ENCODE results near the gene BRD1.

BRD1 gene

DNA sequence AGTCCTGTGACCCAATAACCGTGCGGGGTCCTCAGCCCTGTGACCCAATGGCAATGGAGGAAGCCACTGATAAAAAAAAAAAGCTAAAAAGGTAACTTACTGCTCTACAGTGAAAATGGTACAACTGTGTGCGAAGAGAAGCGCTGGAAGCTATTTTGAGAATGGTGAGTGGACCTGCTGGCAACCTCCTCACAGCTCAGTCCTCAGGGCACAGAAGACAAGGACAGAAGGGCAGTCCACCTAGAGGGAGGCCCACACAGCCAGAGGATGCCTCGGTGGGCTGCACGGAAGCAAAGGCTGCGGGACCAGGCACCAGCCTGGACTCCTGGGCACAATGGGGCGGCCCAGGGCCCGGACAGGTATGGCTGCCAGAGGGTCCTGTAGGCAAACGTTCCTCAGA lies 35.6 kb downstream of the BRD1 start:
- no peak overlapping the region for H3K4me3 ChIP-seq (replicated peaks in 1 of 2; ENCODE audit: low read depth in 2 of 2, low read length in 2 of 2)
- no peak for DNase-seq (ENCODE audit: low read depth in 2 of 2)
- TF ChIP-seq, protein P1, sequence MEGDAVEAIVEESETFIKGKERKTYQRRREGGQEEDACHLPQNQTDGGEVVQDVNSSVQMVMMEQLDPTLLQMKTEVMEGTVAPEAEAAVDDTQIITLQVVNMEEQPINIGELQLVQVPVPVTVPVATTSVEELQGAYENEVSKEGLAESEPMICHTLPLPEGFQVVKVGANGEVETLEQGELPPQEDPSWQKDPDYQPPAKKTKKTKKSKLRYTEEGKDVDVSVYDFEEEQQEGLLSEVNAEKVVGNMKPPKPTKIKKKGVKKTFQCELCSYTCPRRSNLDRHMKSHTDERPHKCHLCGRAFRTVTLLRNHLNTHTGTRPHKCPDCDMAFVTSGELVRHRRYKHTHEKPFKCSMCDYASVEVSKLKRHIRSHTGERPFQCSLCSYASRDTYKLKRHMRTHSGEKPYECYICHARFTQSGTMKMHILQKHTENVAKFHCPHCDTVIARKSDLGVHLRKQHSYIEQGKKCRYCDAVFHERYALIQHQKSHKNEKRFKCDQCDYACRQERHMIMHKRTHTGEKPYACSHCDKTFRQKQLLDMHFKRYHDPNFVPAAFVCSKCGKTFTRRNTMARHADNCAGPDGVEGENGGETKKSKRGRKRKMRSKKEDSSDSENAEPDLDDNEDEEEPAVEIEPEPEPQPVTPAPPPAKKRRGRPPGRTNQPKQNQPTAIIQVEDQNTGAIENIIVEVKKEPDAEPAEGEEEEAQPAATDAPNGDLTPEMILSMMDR (IDR thresholded peaks at IDR 0.05; ENCODE audit: low read depth, low read length), result no peak

GRCh38 chr22:49791682-49792081 lies 36.0 kb downstream of the BRD1 start:
- no peak overlapping the region for H3K4me3 ChIP-seq (replicated peaks in 1 of 2; ENCODE audit: low read depth in 2 of 2, low read length in 2 of 2)
- TF ChIP-seq, protein P1 (IDR thresholded peaks at IDR 0.05; ENCODE audit: low read depth, low read length), result no peak
- DNase-seq (ENCODE audit: low read depth in 2 of 2), result no peak

DNA sequence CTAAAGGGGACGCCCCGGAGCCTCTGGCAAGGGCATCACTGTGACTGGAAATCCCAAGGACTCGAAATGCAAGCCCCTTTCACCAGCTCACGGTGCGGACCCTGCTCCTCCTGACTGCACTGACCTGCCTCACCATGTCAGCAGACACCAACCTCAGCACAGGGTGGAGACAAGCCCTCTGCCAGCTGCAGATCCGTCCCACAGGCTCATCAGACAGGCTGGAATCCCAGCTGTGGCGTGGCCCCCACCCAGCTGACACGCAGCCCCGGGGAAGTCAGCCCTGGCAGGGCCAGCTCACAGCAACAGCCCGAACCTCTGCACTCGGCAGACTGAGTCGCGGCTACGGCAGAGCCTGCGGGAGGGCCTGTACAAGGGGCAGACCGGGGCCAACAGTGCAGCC lies 36.8 kb downstream of the BRD1 start:
- no peak overlapping the region for H3K4me3 ChIP-seq (replicated peaks in 1 of 2; ENCODE audit: low read depth in 2 of 2, low read length in 2 of 2)
- no peak for DNase-seq (ENCODE audit: low read depth in 2 of 2)
- TF ChIP-seq, protein P1 (IDR thresholded peaks at IDR 0.05; ENCODE audit: low read depth, low read length), result no peak

DNA sequence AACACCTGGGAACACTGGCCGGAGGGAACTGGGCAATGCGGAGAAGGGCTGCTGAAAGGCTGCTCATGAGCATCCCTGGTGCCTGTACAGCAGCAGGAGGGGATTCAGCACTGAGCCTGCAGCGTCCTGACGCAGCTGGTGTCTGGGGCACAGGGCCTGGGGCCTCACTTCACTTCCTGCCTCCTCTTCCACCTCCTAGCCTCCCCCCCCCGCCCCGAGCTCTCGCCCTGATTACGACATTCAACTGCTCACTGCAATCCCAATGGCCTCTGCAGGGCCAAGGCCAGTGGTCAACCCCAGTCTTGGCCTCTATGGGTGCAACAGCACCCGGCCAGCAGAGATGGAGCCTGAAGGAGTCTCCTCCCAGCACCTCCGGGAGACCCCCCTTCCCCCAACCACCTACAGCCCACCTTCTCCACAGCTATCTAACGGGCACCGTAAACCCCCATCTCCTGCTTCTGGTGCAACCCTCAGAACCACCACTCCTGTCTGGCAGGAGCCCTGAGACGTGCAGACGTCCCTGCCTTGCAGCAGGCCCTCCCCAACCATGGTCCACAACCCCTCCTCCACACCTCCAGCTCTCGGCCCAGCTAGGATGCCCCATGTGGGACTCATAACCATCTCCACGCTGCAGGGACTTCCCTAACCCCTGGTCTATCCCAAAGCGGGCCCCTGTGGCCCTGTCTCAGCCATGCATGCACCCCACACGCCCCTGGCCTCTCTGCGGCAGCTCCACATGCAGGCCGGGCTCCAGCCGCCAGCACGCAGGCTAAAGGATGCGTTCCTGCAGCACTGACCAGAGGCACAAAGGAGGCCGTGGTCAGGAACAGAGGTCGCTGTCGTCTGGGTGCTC lies 38.2 kb downstream of the BRD1 start:
- TF ChIP-seq, protein P1 (IDR thresholded peaks at IDR 0.05; ENCODE audit: low read depth, low read length), result no peak
- no peak overlapping the region for H3K4me3 ChIP-seq (replicated peaks in 1 of 2; ENCODE audit: low read depth in 2 of 2, low read length in 2 of 2)

GRCh38 chr22:49788504-49788903 lies 39.2 kb downstream of the BRD1 start:
- TF ChIP-seq, protein P1 (IDR thresholded peaks at IDR 0.05; ENCODE audit: low read depth, low read length), result no peak

More for the DNA sequence above, 38.2 kb downstream of the BRD1 start:
- DNase-seq (ENCODE audit: low read depth in 2 of 2), result peak; percentile 65 to 67

DNA sequence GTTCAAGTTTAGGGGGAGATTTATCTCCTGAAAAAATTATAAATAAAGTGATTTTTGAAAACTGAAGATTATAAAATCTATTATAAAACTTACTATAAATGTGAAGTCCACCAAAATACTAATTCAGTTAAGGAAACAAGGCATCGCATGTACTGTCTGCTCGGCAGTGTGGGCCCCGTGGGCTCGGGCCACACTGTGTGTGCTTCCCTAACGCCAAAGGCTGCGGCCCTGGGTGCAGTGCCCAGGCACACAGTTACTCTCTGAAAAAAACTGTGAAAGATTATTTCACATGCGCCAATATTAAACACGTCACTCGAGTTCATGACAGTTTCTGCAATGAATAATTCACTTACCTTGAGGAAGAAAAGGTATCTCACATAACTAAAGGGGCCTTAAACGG lies 39.8 kb downstream of the BRD1 start:
- DNase-seq (ENCODE audit: low read depth in 2 of 2), result no peak
- no peak overlapping the region for H3K4me3 ChIP-seq (replicated peaks in 1 of 2; ENCODE audit: low read depth in 2 of 2, low read length in 2 of 2)
- TF ChIP-seq, protein P1 (IDR thresholded peaks at IDR 0.05; ENCODE audit: low read depth, low read length), result no peak

More at GRCh38 chr22:49788504-49788903, 39.2 kb downstream of the BRD1 start:
- DNase-seq (ENCODE audit: low read depth in 2 of 2), result peak; percentile 43 to 49
- H3K4me3 ChIP-seq (replicated peaks in 1 of 2; ENCODE audit: low read depth in 2 of 2, low read length in 2 of 2), result no peak overlapping the region
